CD14-positive monocyte (primary cell): ENCODE data around the gene GALNT10. TPM values are rescaled to one million over a fixed set of nuclear protein-coding genes. Genes with fewer than 3 reads are reported as not detected.

Source experiments
- DNase-seq, 3 donors: peaks; one replicate each; pipeline ENCODE4 v3.0.0-alpha.2; 2011 to 2022
- H2AFZ ChIP-seq: 2 replicates; pipeline ENCODE4 v1.6.0; 2012; ENCODE audit warnings: mild to moderate bottlenecking, low read depth, low read length, inconsistent platforms; ENCODE audit not compliant: insufficient read depth, poor library complexity, severe bottlenecking
- H3K27ac ChIP-seq, 2 donors: 1 replicate in 1 of 2; 2 replicates in 1 of 2; pipeline ENCODE4 v1.5.1; 2012 to 2013; ENCODE audit warnings: low read length in 2 of 2, control low read depth in 1 of 2, inconsistent platforms in 1 of 2, low read depth in 1 of 2, mild to moderate bottlenecking in 1 of 2
- H3K27me3 ChIP-seq, 2 donors: one replicate each; pipeline versions ENCODE4 v1.6.0 to v1.6.1; 2011 to 2013; ENCODE audit warnings: low read length in 2 of 2; ENCODE audit not compliant: control insufficient read depth in 2 of 2, insufficient read depth in 2 of 2
- H3K36me3 ChIP-seq, 2 donors: replicated peaks in 1 of 2; 1 replicate in 1 of 2; 2 replicates in 1 of 2; pipeline versions ENCODE4 v1.5.1 to v1.6.1; 2012 to 2013; ENCODE audit warnings: low read length in 2 of 2, control low read depth in 1 of 2, inconsistent platforms in 1 of 2, mild to moderate bottlenecking in 1 of 2; ENCODE audit not compliant: insufficient read depth in 2 of 2, control insufficient read depth in 1 of 2
- H3K4me1 ChIP-seq, 2 donors: 1 replicate in 1 of 2; 2 replicates in 1 of 2; pipeline versions ENCODE4 v1.5.1 to v1.6.1; 2012 to 2013; ENCODE audit warnings: low read length in 2 of 2, control low read depth in 1 of 2, inconsistent platforms in 1 of 2, mild to moderate bottlenecking in 1 of 2, moderate library complexity in 1 of 2; ENCODE audit not compliant: insufficient read depth in 2 of 2, control insufficient read depth in 1 of 2
- H3K4me2 ChIP-seq: replicated peaks from 2 replicates; pipeline ENCODE3; 2012; ENCODE audit warnings: low read length, moderate library complexity, mild to moderate bottlenecking; ENCODE audit not compliant: poor library complexity, severe bottlenecking; ENCODE audit errors: extremely low read depth
- H3K4me3 ChIP-seq, 3 experiments: fragments of 200-600 bp in 1 of 3; sonication (generic) in 1 of 3; replicated peaks in 1 of 3; 1 replicate in 2 of 3; 2 replicates in 1 of 3; pipeline ENCODE4 v1.5.1; 2011 to 2013; ENCODE audit warnings: low read length in 3 of 3, mild to moderate bottlenecking in 3 of 3, control low read depth in 2 of 3, low read depth in 2 of 3, inconsistent platforms in 1 of 3, moderate library complexity in 1 of 3
- H3K79me2 ChIP-seq: 2 replicates; pipeline ENCODE4 v1.6.0; 2012; ENCODE audit warnings: mild to moderate bottlenecking, control low read depth, inconsistent platforms, low read length, moderate library complexity; ENCODE audit not compliant: insufficient read depth
- H3K9ac ChIP-seq: 2 replicates; pipeline ENCODE4 v1.6.0; 2017; ENCODE audit warnings: low read length, mild to moderate bottlenecking; ENCODE audit not compliant: insufficient read depth, poor library complexity, severe bottlenecking
- H3K9me3 ChIP-seq, 2 donors: replicated peaks in 1 of 2; 1 replicate in 1 of 2; 2 replicates in 1 of 2; pipeline versions ENCODE4 v1.5.1 to v1.6.1; 2012 to 2013; ENCODE audit warnings: low read length in 2 of 2, control low read depth in 1 of 2; ENCODE audit not compliant: control insufficient read depth in 1 of 2, insufficient read depth in 1 of 2
- H4K20me1 ChIP-seq: 2 replicates; pipeline ENCODE4 v1.6.0; 2012; ENCODE audit warnings: mild to moderate bottlenecking, low read length, control low read depth, moderate library complexity; ENCODE audit not compliant: insufficient read depth
- H3K27ac Mint-ChIP-seq, 7 donors: one replicate each; pipeline ENCODE4 v1.8.0; 2020; ENCODE audit warnings: mild to moderate bottlenecking in 7 of 7, mixed read lengths in 7 of 7, moderate library complexity in 6 of 7, inconsistent platforms in 2 of 7
- H3K27me3 Mint-ChIP-seq, 3 donors: one replicate each; pipeline ENCODE4 v1.8.0; 2021 to 2022; ENCODE audit warnings: low read depth in 3 of 3, mild to moderate bottlenecking in 3 of 3, mixed read lengths in 3 of 3, moderate library complexity in 3 of 3, inconsistent platforms in 1 of 3
- H3K36me3 Mint-ChIP-seq, 2 donors: one replicate each; pipeline ENCODE4 v1.8.0; 2020; ENCODE audit warnings: mixed read lengths in 2 of 2, inconsistent platforms in 1 of 2, mild to moderate bottlenecking in 1 of 2
- H3K4me1 Mint-ChIP-seq: one replicate; pipeline ENCODE4 v1.8.0; 2020; ENCODE audit warnings: mild to moderate bottlenecking, mixed read lengths
- H3K4me3 Mint-ChIP-seq, 2 donors: one replicate each; pipeline ENCODE4 v1.8.0; 2020; ENCODE audit warnings: mild to moderate bottlenecking in 2 of 2, mixed read lengths in 2 of 2, moderate library complexity in 1 of 2
- H3K9me3 Mint-ChIP-seq, 7 donors: one replicate each; pipeline ENCODE4 v1.8.0; 2020 to 2022; ENCODE audit warnings: mixed read lengths in 7 of 7, mild to moderate bottlenecking in 6 of 7, moderate library complexity in 6 of 7, inconsistent platforms in 2 of 7
- WGBS: methylation state at CpG from one replicate; pipeline ENCODE4 v1.1.5; 2013; ENCODE audit warnings: missing lambda C conversion rate; ENCODE audit not compliant: insufficient coverage; 5-methylcytosine and 5-hydroxymethylcytosine counted together
- intact Hi-C, 2 donors: fragments of 100-400 bp; cut with micrococcal nuclease; formaldehyde crosslinking; loops; one replicate each; pipeline versions ENCODE4 v1.15.0 to v1.15.1; 2023
- polyA plus RNA-seq, 3 donors: library from polyadenylated mRNA; depleted of rRNA in 1 of 3; unstranded in 2 of 3; stranded (reverse) in 1 of 3; fragments of 300-500 nt in 2 of 3; fragments of >200 nt in 1 of 3; fragmentation: Illumina TruSeq in 2 of 3; gene quantifications; 1 replicate in 2 of 3; 2 replicates in 1 of 3; pipeline ENCODE4 v1.2.3, GENCODE V29; 2012 to 2021
- TF ChIP-seq, protein P1 (sequence below): fragments of 200-600 bp; IDR thresholded peaks from one replicate; pipeline ENCODE4 v1.8.0; 2022; ENCODE audit warnings: antibody characterized with exemption, mild to moderate bottlenecking

The GALNT10 gene
- polyA plus RNA-seq, 3 donors = 6.2 to 11.6 (median 7.3) TPM

DNA sequence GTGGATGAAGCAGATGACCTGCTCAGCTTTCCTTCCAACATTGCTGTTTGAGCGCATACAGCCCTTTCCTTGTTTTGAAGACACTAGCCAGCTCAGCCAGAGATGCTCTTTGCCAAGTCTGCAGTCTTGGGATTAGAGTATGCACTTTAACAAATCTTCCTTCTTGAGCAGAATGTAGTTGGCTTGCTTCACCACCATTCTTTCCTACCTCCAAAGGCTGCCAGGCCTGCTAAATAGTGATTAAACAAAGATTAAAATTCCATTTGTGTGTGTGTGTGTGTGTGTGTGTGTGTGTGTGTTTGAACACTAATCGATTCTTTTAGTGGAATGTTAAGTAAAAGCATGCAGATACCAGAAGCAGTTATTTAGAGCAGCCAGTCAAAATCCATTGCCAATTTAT, 97.6 kb downstream of the GALNT10 start:
- H3K36me3 Mint-ChIP-seq = no peaks in the 10 kb centered on the region
- Histone ChIP-seq H2AFZ (no peak overlapping the region), H3K27ac (no peak overlapping the region), H3K9ac (no peak overlapping the region), H3K9me3 (no peaks in the 10 kb centered on the region), H4K20me1 (no peaks in the 10 kb centered on the region), H3K4me3 (no peak overlapping the region), H3K4me2 (no peak overlapping the region), H3K4me1 (peaks cover 11% of the 10 kb centered on the region in 2 donors), H3K79me2 (no peaks in the 10 kb centered on the region), H3K36me3 (no peaks in the 10 kb centered on the region), H3K27me3 (no peaks in the 10 kb centered on the region)
- intact Hi-C loops = no loop called here
- TF ChIP-seq, protein P1, sequence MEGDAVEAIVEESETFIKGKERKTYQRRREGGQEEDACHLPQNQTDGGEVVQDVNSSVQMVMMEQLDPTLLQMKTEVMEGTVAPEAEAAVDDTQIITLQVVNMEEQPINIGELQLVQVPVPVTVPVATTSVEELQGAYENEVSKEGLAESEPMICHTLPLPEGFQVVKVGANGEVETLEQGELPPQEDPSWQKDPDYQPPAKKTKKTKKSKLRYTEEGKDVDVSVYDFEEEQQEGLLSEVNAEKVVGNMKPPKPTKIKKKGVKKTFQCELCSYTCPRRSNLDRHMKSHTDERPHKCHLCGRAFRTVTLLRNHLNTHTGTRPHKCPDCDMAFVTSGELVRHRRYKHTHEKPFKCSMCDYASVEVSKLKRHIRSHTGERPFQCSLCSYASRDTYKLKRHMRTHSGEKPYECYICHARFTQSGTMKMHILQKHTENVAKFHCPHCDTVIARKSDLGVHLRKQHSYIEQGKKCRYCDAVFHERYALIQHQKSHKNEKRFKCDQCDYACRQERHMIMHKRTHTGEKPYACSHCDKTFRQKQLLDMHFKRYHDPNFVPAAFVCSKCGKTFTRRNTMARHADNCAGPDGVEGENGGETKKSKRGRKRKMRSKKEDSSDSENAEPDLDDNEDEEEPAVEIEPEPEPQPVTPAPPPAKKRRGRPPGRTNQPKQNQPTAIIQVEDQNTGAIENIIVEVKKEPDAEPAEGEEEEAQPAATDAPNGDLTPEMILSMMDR = no peak
- no peak for DNase-seq
- no peak overlapping the region for H3K27ac Mint-ChIP-seq
- peaks cover 19% of the 10 kb centered on the region for H3K4me1 Mint-ChIP-seq
- H3K9me3 Mint-ChIP-seq = no peaks in the 10 kb centered on the region
- WGBS = 100% methylated on average over 1 of the region's 2 CpGs
- no peaks in the 10 kb centered on the region for H3K27me3 Mint-ChIP-seq
- no peak overlapping the region for H3K4me3 Mint-ChIP-seq

DNA sequence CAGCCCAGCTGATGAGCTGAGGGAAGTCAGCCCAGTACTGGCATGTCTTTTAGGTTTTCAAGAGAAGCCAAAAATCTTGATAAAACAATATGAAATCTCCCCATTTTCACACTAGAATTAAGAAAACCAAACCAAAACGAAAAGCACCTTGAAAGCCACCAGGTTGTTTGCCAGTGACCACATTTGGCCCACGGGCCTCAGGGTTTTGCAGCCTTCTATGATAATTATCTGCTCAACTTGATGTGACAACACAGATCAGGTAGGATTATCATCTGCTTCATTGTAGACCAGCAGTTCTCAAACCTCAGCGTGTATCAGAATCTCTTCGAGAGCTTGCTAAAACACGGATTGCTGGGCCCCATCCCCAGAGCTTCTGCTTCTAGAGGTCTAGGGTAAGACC, 101.4 kb downstream of the GALNT10 start:
- Histone ChIP-seq H2AFZ (no peak overlapping the region), H3K27me3 (no peaks in the 10 kb centered on the region), H3K27ac (no peak overlapping the region), H4K20me1 (no peaks in the 10 kb centered on the region), H3K79me2 (no peaks in the 10 kb centered on the region), H3K9ac (no peak overlapping the region), H3K4me3 (no peak overlapping the region), H3K36me3 (peaks cover 0 to 12% of the 10 kb centered on the region in 2 donors), H3K9me3 (no peaks in the 10 kb centered on the region), H3K4me1 (no peaks in the 10 kb centered on the region), H3K4me2 (no peak overlapping the region)
- H3K4me1 Mint-ChIP-seq = peaks cover 6% of the 10 kb centered on the region
- WGBS = 98% methylated on average over 5 of the region's 5 CpGs
- peaks cover 20 to 24% of the 10 kb centered on the region in 2 donors for H3K36me3 Mint-ChIP-seq
- intact Hi-C loops = no loop called here
- TF ChIP-seq, protein P1 = no peak
- H3K4me3 Mint-ChIP-seq = no peak overlapping the region
- no peaks in the 10 kb centered on the region for H3K9me3 Mint-ChIP-seq
- no peak for DNase-seq
- no peaks in the 10 kb centered on the region for H3K27me3 Mint-ChIP-seq
- no peak overlapping the region for H3K27ac Mint-ChIP-seq
